ENCODE results near the gene MED23. TPM values are rescaled to one million over a fixed set of nuclear protein-coding genes. Genes with fewer than 3 reads are reported as not detected.

The MED23 gene
- total RNA-seq, 2 donors from 2014 or later, result 35.9 to 39.3 TPM

DNA sequence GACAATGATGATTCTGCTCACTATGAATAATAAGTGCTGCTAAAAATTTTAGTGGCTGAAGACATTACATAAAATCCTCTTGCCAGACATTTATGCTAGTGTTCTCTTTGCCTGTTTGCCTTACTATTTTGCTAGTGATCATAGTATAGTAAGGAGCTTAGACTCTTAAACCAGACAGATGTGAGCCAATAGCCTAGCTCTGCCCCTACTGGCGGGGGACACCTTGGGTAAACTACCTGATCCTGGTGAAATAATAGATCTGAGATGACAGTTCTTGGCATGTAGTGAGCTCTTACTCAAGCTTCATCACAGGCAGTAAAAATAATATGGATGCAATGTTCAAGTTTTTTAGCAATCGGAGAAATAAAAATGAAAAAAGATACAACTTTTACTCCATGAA is 27.9 kb upstream of the MED23 start:
- Histone ChIP-seq H3K4me1 (replicated peaks) (no peaks in the 10 kb centered on the region), H3K36me3 (no peaks in the 10 kb centered on the region), H3K27ac (no peak overlapping the region), H3K9me3 (no peaks in the 10 kb centered on the region), H3K4me3 (no peak overlapping the region), H3K27me3 (replicated peaks; ENCODE audit: insufficient read depth) (no peaks in the 10 kb centered on the region)
- no peak for DNase-seq (ENCODE audit: low spot score)
- intact Hi-C loops (cut with DNase I), result no loop called here
- TF ChIP-seq, protein P1, sequence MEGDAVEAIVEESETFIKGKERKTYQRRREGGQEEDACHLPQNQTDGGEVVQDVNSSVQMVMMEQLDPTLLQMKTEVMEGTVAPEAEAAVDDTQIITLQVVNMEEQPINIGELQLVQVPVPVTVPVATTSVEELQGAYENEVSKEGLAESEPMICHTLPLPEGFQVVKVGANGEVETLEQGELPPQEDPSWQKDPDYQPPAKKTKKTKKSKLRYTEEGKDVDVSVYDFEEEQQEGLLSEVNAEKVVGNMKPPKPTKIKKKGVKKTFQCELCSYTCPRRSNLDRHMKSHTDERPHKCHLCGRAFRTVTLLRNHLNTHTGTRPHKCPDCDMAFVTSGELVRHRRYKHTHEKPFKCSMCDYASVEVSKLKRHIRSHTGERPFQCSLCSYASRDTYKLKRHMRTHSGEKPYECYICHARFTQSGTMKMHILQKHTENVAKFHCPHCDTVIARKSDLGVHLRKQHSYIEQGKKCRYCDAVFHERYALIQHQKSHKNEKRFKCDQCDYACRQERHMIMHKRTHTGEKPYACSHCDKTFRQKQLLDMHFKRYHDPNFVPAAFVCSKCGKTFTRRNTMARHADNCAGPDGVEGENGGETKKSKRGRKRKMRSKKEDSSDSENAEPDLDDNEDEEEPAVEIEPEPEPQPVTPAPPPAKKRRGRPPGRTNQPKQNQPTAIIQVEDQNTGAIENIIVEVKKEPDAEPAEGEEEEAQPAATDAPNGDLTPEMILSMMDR (IDR thresholded peaks at IDR 0.05), result no peak
- TF ChIP-seq POLR2AphosphoS5 (IDR thresholded peaks at IDR 0.05), result no peak
- TF ChIP-seq POLR2A (IDR thresholded peaks at IDR 0.05), result no peak
- WGBS, result 97% methylated on average over 2 of the region's 2 CpGs

DNA sequence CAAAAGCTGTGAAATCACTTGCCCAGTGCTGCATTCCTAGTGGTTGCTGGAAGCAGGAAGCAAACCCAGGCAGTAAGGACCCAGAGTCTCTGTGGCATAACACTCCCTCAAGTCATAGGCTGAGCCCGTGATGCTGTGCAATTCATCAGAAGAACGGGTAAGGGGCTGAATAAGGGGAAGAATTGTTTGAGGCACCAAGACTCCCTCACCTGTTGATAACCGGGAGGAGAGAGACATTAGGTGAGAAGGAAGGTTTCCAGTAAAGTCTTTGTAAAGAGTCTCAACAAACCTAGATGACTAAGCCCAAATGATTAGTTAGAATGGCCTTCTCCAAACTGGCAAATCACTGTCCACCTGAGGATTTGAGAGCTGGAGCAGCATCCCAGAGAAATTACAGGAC is 27.3 kb upstream of the MED23 start:
- 94% methylated on average over 3 of the region's 3 CpGs for WGBS
- no peaks in the 10 kb centered on the region for H3K9me3 ChIP-seq
- DNase-seq (ENCODE audit: low spot score), result no peak
- H3K27ac ChIP-seq, result no peak overlapping the region
- intact Hi-C loops (cut with DNase I), result no loop called here
- no peak overlapping the region for H3K4me3 ChIP-seq
- no peaks in the 10 kb centered on the region for H3K4me1 ChIP-seq (replicated peaks)
- TF ChIP-seq, protein P1 (IDR thresholded peaks at IDR 0.05), result no peak
- no peak for TF ChIP-seq POLR2A (IDR thresholded peaks at IDR 0.05)
- TF ChIP-seq POLR2AphosphoS5 (IDR thresholded peaks at IDR 0.05), result no peak
- no peaks in the 10 kb centered on the region for H3K36me3 ChIP-seq
- H3K27me3 ChIP-seq (replicated peaks; ENCODE audit: insufficient read depth), result no peaks in the 10 kb centered on the region

DNA sequence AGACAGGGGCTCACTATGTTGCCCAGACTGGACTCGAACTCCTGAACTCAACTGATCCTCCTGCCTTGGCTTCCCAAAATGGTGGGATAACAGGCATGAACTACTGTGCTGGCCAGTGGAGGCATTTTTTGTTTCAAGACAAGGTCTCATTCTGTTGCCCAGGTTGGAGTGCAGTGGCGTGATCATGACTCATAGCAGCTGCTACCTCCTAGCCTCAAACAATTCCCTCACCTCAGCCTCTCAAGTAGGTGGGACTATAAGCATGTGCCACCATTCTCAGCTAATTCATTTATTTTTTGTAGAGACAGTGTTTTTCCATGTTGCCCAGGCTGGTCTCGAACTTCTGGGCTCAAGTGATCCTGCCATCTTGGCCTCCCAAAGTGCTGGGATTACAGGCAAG is 26.3 kb upstream of the MED23 start:
- WGBS, result 90% methylated on average over 3 of the region's 3 CpGs
- TF ChIP-seq, protein P1 (IDR thresholded peaks at IDR 0.05), result no peak
- TF ChIP-seq POLR2A (IDR thresholded peaks at IDR 0.05) (no peak), POLR2AphosphoS5 (IDR thresholded peaks at IDR 0.05) (no peak)
- no peak overlapping the region for H3K27ac ChIP-seq
- no peak for DNase-seq (ENCODE audit: low spot score)
- H3K4me1 ChIP-seq (replicated peaks), result peaks cover 2% of the 10 kb centered on the region
- intact Hi-C loops (cut with DNase I), result no loop called here
- no peak overlapping the region for H3K4me3 ChIP-seq
- no peaks in the 10 kb centered on the region for H3K36me3 ChIP-seq
- no peaks in the 10 kb centered on the region for H3K27me3 ChIP-seq (replicated peaks; ENCODE audit: insufficient read depth)
- no peaks in the 10 kb centered on the region for H3K9me3 ChIP-seq

DNA sequence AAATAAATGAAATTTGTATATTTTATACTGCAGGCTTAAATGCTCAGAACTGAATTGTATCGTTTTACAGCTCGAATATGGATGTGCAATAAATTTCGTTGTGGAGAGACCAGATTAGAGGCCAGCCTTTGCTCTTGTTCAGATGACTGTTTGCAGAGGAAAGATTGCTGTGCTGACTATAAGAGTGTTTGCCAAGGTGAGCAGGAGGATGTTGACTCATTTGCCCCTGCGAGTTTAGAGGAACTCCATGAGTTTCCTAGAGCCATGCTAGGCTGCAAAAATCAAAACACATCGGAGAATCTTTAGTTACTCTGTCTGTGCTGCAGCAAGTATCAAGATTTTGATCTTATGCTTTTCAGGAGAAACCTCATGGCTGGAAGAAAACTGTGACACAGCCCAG is 24.4 kb upstream of the MED23 start:
- 30% methylated on average over 5 of the region's 5 CpGs for WGBS
- DNase-seq (ENCODE audit: low spot score), result peak; percentile 26
- intact Hi-C loops (cut with DNase I), result no loop called here
- Histone ChIP-seq H3K36me3 (no peaks in the 10 kb centered on the region), H3K27ac (peak overlapping the region; percentile 68 to 69), H3K4me1 (replicated peaks) (peaks cover 2% of the 10 kb centered on the region), H3K4me3 (no peak overlapping the region), H3K9me3 (no peaks in the 10 kb centered on the region), H3K27me3 (replicated peaks; ENCODE audit: insufficient read depth) (no peaks in the 10 kb centered on the region)
- TF ChIP-seq, protein P1 (IDR thresholded peaks at IDR 0.05), result no peak
- TF ChIP-seq POLR2A (IDR thresholded peaks at IDR 0.05), result no peak
- TF ChIP-seq POLR2AphosphoS5 (IDR thresholded peaks at IDR 0.05), result no peak

DNA sequence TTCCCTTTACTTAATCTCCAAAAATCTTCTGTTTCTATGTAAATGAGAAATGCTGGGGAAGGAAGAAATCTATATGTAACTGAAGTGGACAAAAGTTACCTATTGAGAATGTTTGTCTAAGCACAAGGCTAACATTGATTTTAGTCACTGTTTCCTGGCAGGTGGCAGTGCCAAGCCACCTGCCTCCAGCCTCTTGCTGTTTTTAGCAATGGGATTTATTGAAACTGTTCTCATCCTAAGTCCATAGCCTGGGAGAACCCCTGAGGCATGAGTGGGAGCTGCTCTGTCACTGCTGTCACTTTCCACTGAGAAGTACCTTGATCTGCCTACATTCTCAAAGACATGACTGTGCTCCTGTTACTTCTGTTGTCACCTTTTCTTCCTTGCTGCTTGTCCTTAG is 23.7 kb upstream of the MED23 start:
- intact Hi-C loops (cut with DNase I), result no loop called here
- Histone ChIP-seq H3K36me3 (no peaks in the 10 kb centered on the region), H3K4me1 (replicated peaks) (peaks cover 2% of the 10 kb centered on the region), H3K9me3 (no peaks in the 10 kb centered on the region), H3K27ac (peak overlapping the region; percentile 68 to 69), H3K27me3 (replicated peaks; ENCODE audit: insufficient read depth) (no peaks in the 10 kb centered on the region), H3K4me3 (no peak overlapping the region)
- TF ChIP-seq POLR2AphosphoS5 (IDR thresholded peaks at IDR 0.05) (peak; percentile 48), POLR2A (IDR thresholded peaks at IDR 0.05) (no peak)
- TF ChIP-seq, protein P1 (IDR thresholded peaks at IDR 0.05), result no peak
- DNase-seq (ENCODE audit: low spot score), result peak; percentile 68
